Upper lobe of left lung (tissue), 6 donors: ENCODE data around the gene OR14I1. TPM values are rescaled to one million over a fixed set of nuclear protein-coding genes. Genes with fewer than 3 reads are reported as not detected.
A peak's percentile ranks its signal among the peaks of the same experiment; 100 is the strongest.

Experiments used
- ATAC-seq, 2 donors: fragments of 200-7000 bp; cut with Tn5 transposase; one replicate each; pipeline ENCODE4 v1.9.1; 2022; ENCODE audit warnings: mild to moderate bottlenecking in 2 of 2, moderate library complexity in 2 of 2; ENCODE audit not compliant: low FRiP score in 2 of 2
- DNase-seq, 2 donors: peaks; one replicate each; pipeline ENCODE4 v3.0.0-alpha.2; 2019 to 2020
- H3K27ac ChIP-seq, 4 donors: fragments of 200-600 bp; sonication (generic); one replicate each; pipeline ENCODE4 v1.5.1; 2016 to 2019
- H3K27me3 ChIP-seq, 4 donors: fragments of 200-600 bp; sonication (generic); one replicate each; pipeline ENCODE4 v1.5.1; 2017 to 2019
- H3K36me3 ChIP-seq, 4 donors: fragments of 200-600 bp; sonication (generic); one replicate each; pipeline ENCODE4 v1.5.1; 2016 to 2019
- H3K4me1 ChIP-seq, 4 donors: fragments of 200-600 bp; sonication (generic); one replicate each; pipeline ENCODE4 v1.5.1; 2018 to 2019
- H3K4me3 ChIP-seq, 4 donors: fragments of 200-600 bp; sonication (generic); one replicate each; pipeline ENCODE4 v1.5.1; 2017 to 2019; ENCODE audit warnings: mild to moderate bottlenecking in 2 of 4, moderate library complexity in 1 of 4
- H3K9me3 ChIP-seq, 4 donors: fragments of 200-600 bp; sonication (generic); one replicate each; pipeline ENCODE4 v1.5.1; 2018 to 2019
- CTCF ChIP-seq, 6 experiments: fragments of 450-650 bp in 4 of 6; fragments of 200-600 bp in 2 of 6; sonication (generic) in 2 of 6; IDR thresholded peaks; one replicate each; pipeline ENCODE4 v1.5.1; 2016 to 2019; ENCODE audit warnings: antibody characterized with exemption in 6 of 6
- EP300 ChIP-seq, 4 donors: sonication (generic); formaldehyde crosslinking; IDR thresholded peaks; one replicate each; pipeline ENCODE4 v1.5.1; 2017; ENCODE audit warnings: antibody characterized with exemption in 4 of 4, control low read depth in 2 of 4
- POLR2A ChIP-seq, 4 donors: fragments of 450-650 bp; IDR thresholded peaks; one replicate each; pipeline ENCODE4 v1.5.1; 2016 to 2017; ENCODE audit warnings: antibody characterized with exemption in 4 of 4, mild to moderate bottlenecking in 2 of 4
- POLR2AphosphoS5 ChIP-seq, 2 donors: sonication (generic); formaldehyde crosslinking; IDR thresholded peaks; one replicate each; pipeline ENCODE4 v1.5.1; 2017; ENCODE audit warnings: antibody characterized with exemption in 2 of 2
- WGBS, 2 donors: methylation state at CpG; one replicate each; pipeline ENCODE4 v1.1.5; 2017 to 2018; 5-methylcytosine and 5-hydroxymethylcytosine counted together
- total RNA-seq, 6 donors: library from RNA; depleted of rRNA in 4 of 6; stranded (reverse); fragments of >200 nt in 4 of 6; gene quantifications; one replicate each; pipeline versions ENCODE4 v1.1.0 to v1.2.1, GENCODE V29; 2016 to 2021
- donor health status: DM: no; HTN: no; CAD: no; lungs with moderate emphysema.
- donor health status: DM: no; HTN: yes; CAD: no; lungs with severe emphysema.

The OR14I1 gene
- total RNA-seq, 6 donors from 2014 or later, result not detected

- WGBS, 2 donors, result 82 to 86% methylated on average over 16 to 45 of the region's 51 CpGs
- DNase-seq, result peak in 1 of 2 donors; percentile 83
- peak; percentile 34 to 41 for ATAC-seq
- Histone ChIP-seq H3K36me3 (no peaks in the 10 kb centered on the region), H3K4me1 (no peaks in the 10 kb centered on the region), H3K4me3 (no peak overlapping the region), H3K9me3 (no peaks in the 10 kb centered on the region), H3K27ac (no peak overlapping the region), H3K27me3 (no peaks in the 10 kb centered on the region)
- TF ChIP-seq POLR2AphosphoS5 (IDR thresholded peaks at IDR 0.05) (no peak), POLR2A (IDR thresholded peaks at IDR 0.05) (no peak), EP300 (IDR thresholded peaks at IDR 0.05) (no peak), CTCF (IDR thresholded peaks at IDR 0.05) (no peak)
Measured at GRCh38 chr1:248691567-248692155, 10.9 kb downstream of the OR14I1 start.

- H3K27me3 ChIP-seq, result no peaks in the 10 kb centered on the region
- TF ChIP-seq POLR2AphosphoS5 (IDR thresholded peaks at IDR 0.05) (no peak), CTCF (IDR thresholded peaks at IDR 0.05) (no peak), EP300 (IDR thresholded peaks at IDR 0.05) (no peak), POLR2A (IDR thresholded peaks at IDR 0.05) (no peak)
- no peak overlapping the region for H3K4me3 ChIP-seq
- ATAC-seq (no peak), DNase-seq (no peak)
- 86 to 91% methylated on average over 4 of the region's 4 CpGs for WGBS, 2 donors
- H3K36me3 ChIP-seq, result no peaks in the 10 kb centered on the region
- H3K9me3 ChIP-seq, result no peaks in the 10 kb centered on the region
- H3K27ac ChIP-seq, result no peak overlapping the region
- no peaks in the 10 kb centered on the region for H3K4me1 ChIP-seq
Measured at GRCh38 chr1:248688527-248689298, 13.9 kb downstream of the OR14I1 start.

- H3K27ac ChIP-seq, result no peak overlapping the region
- no peaks in the 10 kb centered on the region for H3K27me3 ChIP-seq
- no peaks in the 10 kb centered on the region for H3K9me3 ChIP-seq
- H3K36me3 ChIP-seq, result no peaks in the 10 kb centered on the region
- no peak for ATAC-seq
- no peak for TF ChIP-seq POLR2A (IDR thresholded peaks at IDR 0.05)
- TF ChIP-seq CTCF (IDR thresholded peaks at IDR 0.05), result no peak
- no peak for TF ChIP-seq POLR2AphosphoS5 (IDR thresholded peaks at IDR 0.05)
- TF ChIP-seq EP300 (IDR thresholded peaks at IDR 0.05), result no peak
- no peaks in the 10 kb centered on the region for H3K4me1 ChIP-seq
- H3K4me3 ChIP-seq, result no peak overlapping the region
- DNase-seq, result no peak
- WGBS, 2 donors, result 42 to 46% methylated on average over 3 of the region's 3 CpGs
Measured at GRCh38 chr1:248686815-248687214, 15.8 kb downstream of the OR14I1 start.

GRCh38 chr1:248681651-248682050 is 20.9 kb downstream of the OR14I1 start:
- WGBS, 2 donors, result 79 to 89% methylated on average over 8 of the region's 8 CpGs
- DNase-seq, result no peak

More at GRCh38 chr1:248681651-248682050, 20.9 kb downstream of the OR14I1 start:
- Histone ChIP-seq H3K27me3 (no peaks in the 10 kb centered on the region), H3K4me1 (no peaks in the 10 kb centered on the region), H3K36me3 (no peaks in the 10 kb centered on the region), H3K9me3 (no peaks in the 10 kb centered on the region), H3K27ac (no peak overlapping the region), H3K4me3 (no peak overlapping the region)
- TF ChIP-seq EP300 (IDR thresholded peaks at IDR 0.05), result no peak
- TF ChIP-seq POLR2AphosphoS5 (IDR thresholded peaks at IDR 0.05), result no peak
- no peak for TF ChIP-seq CTCF (IDR thresholded peaks at IDR 0.05)
- TF ChIP-seq POLR2A (IDR thresholded peaks at IDR 0.05), result no peak
- no peak for ATAC-seq
